Transverse colon (tissue), 4 donors: ENCODE data around the gene MAP4K4. TPM values are rescaled to one million over a fixed set of nuclear protein-coding genes. Genes with fewer than 3 reads are reported as not detected.

ENCODE experiments used
- DNase-seq: peaks from one replicate; pipeline ENCODE4 v3.0.0-alpha.2; 2019
- H3K27ac ChIP-seq, 4 donors: fragments of 200-600 bp; sonication (generic); 2 replicates each; pipeline ENCODE4 v1.5.1; 2016 to 2018; ENCODE audit warnings: inconsistent platforms in 4 of 4
- H3K27me3 ChIP-seq: fragments of 200-600 bp; sonication (generic); 2 replicates; pipeline ENCODE4 v1.5.1; 2017; ENCODE audit warnings: inconsistent platforms
- H3K36me3 ChIP-seq, 4 donors: fragments of 200-600 bp; sonication (generic); 2 replicates each; pipeline ENCODE4 v1.5.1; 2017 to 2019; ENCODE audit warnings: inconsistent platforms in 4 of 4
- H3K4me1 ChIP-seq, 4 donors: fragments of 200-600 bp; sonication (generic); 2 replicates each; pipeline ENCODE4 v1.5.1; 2017 to 2020; ENCODE audit warnings: inconsistent platforms in 4 of 4
- H3K4me3 ChIP-seq, 4 donors: fragments of 200-600 bp; sonication (generic); 1 replicate in 1 of 4; 2 replicates in 3 of 4; pipeline versions ENCODE4 v1.5.1 to v1.6.1; 2017 to 2019; ENCODE audit warnings: inconsistent platforms in 4 of 4
- H3K9me3 ChIP-seq, 2 donors: fragments of 200-600 bp; sonication (generic); 2 replicates each; pipeline ENCODE4 v1.5.1; 2017 to 2019; ENCODE audit warnings: inconsistent platforms in 2 of 2
- CTCF ChIP-seq, 5 experiments: fragments of 200-600 bp in 3 of 5; fragments of 450-650 bp in 2 of 5; sonication (generic) in 3 of 5; IDR thresholded peaks; 1 replicate in 2 of 5; 2 replicates in 3 of 5; pipeline ENCODE4 v1.5.1; 2016 to 2017; ENCODE audit warnings: antibody characterized with exemption in 5 of 5, inconsistent platforms in 3 of 5, mild to moderate bottlenecking in 2 of 5, moderate library complexity in 1 of 5
- EP300 ChIP-seq: sonication (generic); formaldehyde crosslinking; IDR thresholded peaks from one replicate; pipeline ENCODE4 v1.6.1; 2017; ENCODE audit warnings: antibody characterized with exemption, low read depth
- POLR2A ChIP-seq: fragments of 450-650 bp; IDR thresholded peaks from one replicate; pipeline ENCODE4 v1.6.1; 2016; ENCODE audit warnings: antibody characterized with exemption, mild to moderate bottlenecking, moderate library complexity
- POLR2AphosphoS5 ChIP-seq, 3 donors: sonication (generic); formaldehyde crosslinking; IDR thresholded peaks; one replicate each; pipeline ENCODE4 v1.6.1; 2016; ENCODE audit warnings: antibody characterized with exemption in 3 of 3
- WGBS, 2 donors: methylation state at CpG; one replicate each; pipeline ENCODE4 v1.1.5; 2018; ENCODE audit warnings: low coverage in 1 of 2; 5-methylcytosine and 5-hydroxymethylcytosine counted together
- in situ Hi-C, 4 donors: fragments of 200-750 bp; cut with MboI; loops; one replicate each; pipeline versions ENCODE4 v1.15.0 to v1.15.1; 2017; ENCODE audit warnings: low sequenced_read_pairs in 3 of 4, low pct_ligation_motif_present in 1 of 4, low pct_unique_long_range_greater_than_20kb in 1 of 4
- intact Hi-C: fragments of 100-400 bp; cut with DNase I; formaldehyde crosslinking; loops from one replicate; pipeline ENCODE4 v1.15.1; 2023; ENCODE audit warnings: low total_unique reads
- total RNA-seq, 4 donors: library from RNA; depleted of rRNA; stranded (reverse); fragments of >200 nt; gene quantifications; one replicate each; pipeline ENCODE4 v1.1.0, GENCODE V29; 2016

Gene MAP4K4
- total RNA-seq, 4 donors from 2014 or later, result 20.3 to 42.3 (median 29.6) TPM

- H3K36me3 ChIP-seq, result no peaks in the 10 kb centered on the region
- in situ Hi-C loops (no loop called here), intact Hi-C loops (no loop called here)
- peaks cover 0 to 7% (median 0%) of the 10 kb centered on the region in 4 donors for H3K4me1 ChIP-seq
- H3K27ac ChIP-seq, result no peak overlapping the region
- H3K9me3 ChIP-seq, result no peaks in the 10 kb centered on the region
- TF ChIP-seq POLR2AphosphoS5 (IDR thresholded peaks at IDR 0.05) (no peak), EP300 (no peak), CTCF (IDR thresholded peaks at IDR 0.05) (no peak), POLR2A (no peak)
- no peak for DNase-seq
- no peaks in the 10 kb centered on the region for H3K27me3 ChIP-seq
- H3K4me3 ChIP-seq, result no peak overlapping the region
These were observed 39.1 kb upstream of the MAP4K4 start for GRCh38 chr2:101658387-101658786.

GRCh38 chr2:101665312-101665711 is 32.2 kb upstream of the MAP4K4 start:
- DNase-seq, result no peak
- Histone ChIP-seq H3K9me3 (no peaks in the 10 kb centered on the region), H3K36me3 (no peaks in the 10 kb centered on the region), H3K4me3 (no peak overlapping the region), H3K27me3 (no peaks in the 10 kb centered on the region), H3K4me1 (no peaks in the 10 kb centered on the region), H3K27ac (no peak overlapping the region)
- in situ Hi-C loops (no loop called here), intact Hi-C loops (no loop called here)
- no peak for TF ChIP-seq POLR2AphosphoS5 (IDR thresholded peaks at IDR 0.05)
- no peak for TF ChIP-seq EP300
- TF ChIP-seq POLR2A, result no peak
- TF ChIP-seq CTCF (IDR thresholded peaks at IDR 0.05), result no peak
- WGBS, 2 donors, result 88 to 100% methylated on average over 2 to 10 of the region's 10 CpGs

GRCh38 chr2:101667823-101668222 is 29.7 kb upstream of the MAP4K4 start:
- 80 to 84% methylated on average over 1 of the region's 1 CpG for WGBS, 2 donors
- TF ChIP-seq POLR2A (no peak), POLR2AphosphoS5 (IDR thresholded peaks at IDR 0.05) (no peak), EP300 (no peak), CTCF (IDR thresholded peaks at IDR 0.05) (no peak)
- in situ Hi-C loops, result no loop called here

GRCh38 chr2:101672047-101672446 is 25.5 kb upstream of the MAP4K4 start:
- no peaks in the 10 kb centered on the region for H3K36me3 ChIP-seq
- WGBS, 2 donors, result 20 to 74% methylated on average over 1 to 2 of the region's 2 CpGs
- no peak overlapping the region for H3K4me3 ChIP-seq
- H3K27me3 ChIP-seq, result no peaks in the 10 kb centered on the region
- no peak for DNase-seq
- in situ Hi-C loops (no loop called here), intact Hi-C loops (no loop called here)
- H3K9me3 ChIP-seq, result peaks cover 9 to 11% of the 10 kb centered on the region in 2 donors
- no peak overlapping the region for H3K27ac ChIP-seq
- no peaks in the 10 kb centered on the region for H3K4me1 ChIP-seq
- TF ChIP-seq POLR2AphosphoS5 (IDR thresholded peaks at IDR 0.05) (no peak), POLR2A (no peak), CTCF (IDR thresholded peaks at IDR 0.05) (no peak), EP300 (no peak)

More at GRCh38 chr2:101667823-101668222, 29.7 kb upstream of the MAP4K4 start:
- H3K27ac ChIP-seq, result no peak overlapping the region
- no peaks in the 10 kb centered on the region for H3K36me3 ChIP-seq
- H3K27me3 ChIP-seq, result no peaks in the 10 kb centered on the region
- H3K4me1 ChIP-seq, result no peaks in the 10 kb centered on the region
- H3K9me3 ChIP-seq, result peaks cover 9 to 11% of the 10 kb centered on the region in 2 donors
- no peak overlapping the region for H3K4me3 ChIP-seq
- intact Hi-C loops, result no loop called here
- DNase-seq, result no peak
